ENCODE data around the gene CABLES2.

The CABLES2 gene

DNA sequence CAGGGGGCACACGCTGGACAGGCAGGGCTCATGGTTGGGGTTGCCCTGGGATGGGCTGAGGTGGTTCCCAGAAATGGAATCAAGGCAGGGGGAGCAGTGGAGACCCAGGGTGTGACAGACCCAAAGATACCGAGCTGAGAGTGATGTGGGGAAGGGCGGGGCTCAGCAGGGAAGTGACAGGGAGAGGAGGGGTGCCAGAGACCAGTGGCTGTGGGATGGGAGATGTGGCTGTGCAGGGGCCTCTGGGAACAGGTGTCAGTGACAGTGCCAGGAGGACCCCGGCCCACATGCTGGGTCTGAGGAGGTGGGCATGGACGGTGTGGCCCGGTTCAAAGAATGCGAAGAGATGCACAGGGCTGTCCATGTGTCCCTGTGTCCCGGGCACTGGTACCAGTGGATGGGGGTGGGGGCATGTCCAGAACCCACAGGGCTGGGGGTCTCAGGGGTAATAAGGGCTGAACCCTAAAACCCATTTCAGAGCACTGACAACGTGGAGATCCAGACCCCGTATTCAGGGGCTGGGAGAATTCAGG is 1.0 kb downstream of the CABLES2 start:
- peak overlapping the region; percentile 84 for H3K4me3 ChIP-seq (ENCODE audit: low read depth, low read length, poor library complexity, severe bottlenecking)
- no peaks in the 10 kb centered on the region for H3K9me2 ChIP-seq (ENCODE audit: low read depth, low read length)
- 0 out of 2 replicates have a peak, but pooled peaks cover 4% of the 10 kb centered on the region for H3K79me2 ChIP-seq (ENCODE audit: insufficient read depth, low read length)
- H3K27ac ChIP-seq (ENCODE audit: low read depth, low read length, poor library complexity, severe bottlenecking), result no peak overlapping the region
- H3K36me3 ChIP-seq (ENCODE audit: insufficient read depth, low read length), result peaks cover 13% of the 10 kb centered on the region; the same call in 1 of the 2 replicates
- H3K4me2 ChIP-seq (ENCODE audit: low read length), result peak overlapping the region; percentile 89
- no peaks in the 10 kb centered on the region for H3K9me3 ChIP-seq (ENCODE audit: low read length)
- no peaks in the 10 kb centered on the region for H3K27me3 ChIP-seq (ENCODE audit: insufficient read depth, low read length)
- no peaks in the 10 kb centered on the region for H3F3A ChIP-seq (ENCODE audit: insufficient read depth, low read length)
- peak overlapping the region; percentile 94 for H3K9ac ChIP-seq (ENCODE audit: low read length)
- H4K20me1 ChIP-seq (ENCODE audit: insufficient read depth, low read length), result no peaks in the 10 kb centered on the region
- H3K4me1 ChIP-seq (ENCODE audit: insufficient read depth, low read length, severe bottlenecking), result peaks cover 50% of the 10 kb centered on the region
- H2AFZ ChIP-seq (ENCODE audit: low read length), result no peak overlapping the region
- TF ChIP-seq EZH2 (IDR thresholded peaks at IDR 0.05; ENCODE audit: borderline replicate concordance, low read length), result no peak
- TF ChIP-seq, protein P1, sequence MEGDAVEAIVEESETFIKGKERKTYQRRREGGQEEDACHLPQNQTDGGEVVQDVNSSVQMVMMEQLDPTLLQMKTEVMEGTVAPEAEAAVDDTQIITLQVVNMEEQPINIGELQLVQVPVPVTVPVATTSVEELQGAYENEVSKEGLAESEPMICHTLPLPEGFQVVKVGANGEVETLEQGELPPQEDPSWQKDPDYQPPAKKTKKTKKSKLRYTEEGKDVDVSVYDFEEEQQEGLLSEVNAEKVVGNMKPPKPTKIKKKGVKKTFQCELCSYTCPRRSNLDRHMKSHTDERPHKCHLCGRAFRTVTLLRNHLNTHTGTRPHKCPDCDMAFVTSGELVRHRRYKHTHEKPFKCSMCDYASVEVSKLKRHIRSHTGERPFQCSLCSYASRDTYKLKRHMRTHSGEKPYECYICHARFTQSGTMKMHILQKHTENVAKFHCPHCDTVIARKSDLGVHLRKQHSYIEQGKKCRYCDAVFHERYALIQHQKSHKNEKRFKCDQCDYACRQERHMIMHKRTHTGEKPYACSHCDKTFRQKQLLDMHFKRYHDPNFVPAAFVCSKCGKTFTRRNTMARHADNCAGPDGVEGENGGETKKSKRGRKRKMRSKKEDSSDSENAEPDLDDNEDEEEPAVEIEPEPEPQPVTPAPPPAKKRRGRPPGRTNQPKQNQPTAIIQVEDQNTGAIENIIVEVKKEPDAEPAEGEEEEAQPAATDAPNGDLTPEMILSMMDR (IDR thresholded peaks at IDR 0.05; ENCODE audit: low read length), result no peak

DNA sequence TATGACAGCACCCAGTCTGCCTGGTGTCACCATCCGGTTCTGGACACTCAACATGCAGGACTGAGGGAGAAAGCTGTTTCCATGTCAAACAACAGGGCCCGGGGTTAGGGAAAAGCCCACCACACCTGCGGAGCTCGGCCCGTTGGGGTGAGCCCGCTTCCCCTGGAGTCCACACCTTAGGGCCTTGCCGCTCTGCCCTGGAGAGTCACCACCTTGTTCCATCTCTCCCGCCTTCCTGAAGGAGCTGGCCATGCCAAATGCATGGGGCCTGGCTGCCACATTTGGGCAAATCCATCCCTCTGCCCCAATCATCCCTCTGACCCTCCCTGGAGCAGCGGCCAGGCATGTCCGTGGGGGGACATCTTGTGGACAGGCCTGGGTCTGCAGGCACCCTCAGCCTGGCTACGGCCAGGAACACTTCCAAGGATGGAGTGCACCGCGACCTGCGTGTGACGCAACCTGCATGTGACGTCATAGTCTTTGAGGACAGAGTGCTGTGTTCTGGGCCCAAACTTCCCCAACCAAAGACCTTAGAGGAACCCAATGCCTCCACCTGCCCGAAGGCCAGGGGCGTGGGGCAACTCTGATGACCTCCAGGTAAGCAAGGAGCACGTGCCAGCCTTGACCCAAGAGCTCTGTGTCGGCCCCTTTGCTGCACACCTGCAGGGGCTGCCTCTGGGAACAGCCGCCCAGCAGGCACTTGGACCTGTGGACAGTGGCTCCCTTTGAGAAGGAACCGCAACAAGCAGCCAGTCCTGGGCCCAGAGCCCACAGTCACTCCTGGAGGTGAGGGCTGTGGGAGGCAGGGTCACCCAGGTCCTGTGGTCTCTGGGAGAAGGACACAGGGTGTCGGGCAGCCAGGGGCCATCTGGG is 1.7 kb downstream of the CABLES2 start:
- Histone ChIP-seq H3K9me2 (ENCODE audit: low read depth, low read length) (no peaks in the 10 kb centered on the region), H3K36me3 (ENCODE audit: insufficient read depth, low read length) (peaks cover 13% of the 10 kb centered on the region; the same call in 1 of the 2 replicates), H3K79me2 (ENCODE audit: insufficient read depth, low read length) (0 out of 2 replicates have a peak, but pooled peaks cover 4% of the 10 kb centered on the region), H3K9ac (ENCODE audit: low read length) (peak overlapping the region; percentile 94; the same call in 1 of the 2 replicates), H3F3A (ENCODE audit: insufficient read depth, low read length) (no peaks in the 10 kb centered on the region), H3K27ac (ENCODE audit: low read depth, low read length, poor library complexity, severe bottlenecking) (no peak overlapping the region), H3K9me3 (ENCODE audit: low read length) (no peaks in the 10 kb centered on the region), H3K4me3 (ENCODE audit: low read depth, low read length, poor library complexity, severe bottlenecking) (peak overlapping the region; percentile 84), H3K4me1 (ENCODE audit: insufficient read depth, low read length, severe bottlenecking) (peaks cover 56% of the 10 kb centered on the region), H3K4me2 (ENCODE audit: low read length) (peak overlapping the region; percentile 89), H4K20me1 (ENCODE audit: insufficient read depth, low read length) (no peaks in the 10 kb centered on the region), H2AFZ (ENCODE audit: low read length) (no peak overlapping the region), H3K27me3 (ENCODE audit: insufficient read depth, low read length) (no peaks in the 10 kb centered on the region)
- TF ChIP-seq EZH2 (IDR thresholded peaks at IDR 0.05; ENCODE audit: borderline replicate concordance, low read length), result no peak
- TF ChIP-seq, protein P1 (IDR thresholded peaks at IDR 0.05; ENCODE audit: low read length), result no peak

- H3K9ac ChIP-seq (ENCODE audit: low read length), result no peak overlapping the region
- peaks cover 52% of the 10 kb centered on the region for H3K4me1 ChIP-seq (ENCODE audit: insufficient read depth, low read length, severe bottlenecking)
- TF ChIP-seq, protein P1 (IDR thresholded peaks at IDR 0.05; ENCODE audit: low read length), result no peak
- TF ChIP-seq EZH2 (IDR thresholded peaks at IDR 0.05; ENCODE audit: borderline replicate concordance, low read length), result no peak
Observed at GRCh38 chr20:62404761-62405107, 2.4 kb downstream of the CABLES2 start.

More at GRCh38 chr20:62404761-62405107, 2.4 kb downstream of the CABLES2 start:
- H2AFZ ChIP-seq (ENCODE audit: low read length), result no peak overlapping the region
- H4K20me1 ChIP-seq (ENCODE audit: insufficient read depth, low read length), result no peaks in the 10 kb centered on the region
- no peak overlapping the region for H3K27ac ChIP-seq (ENCODE audit: low read depth, low read length, poor library complexity, severe bottlenecking)
- 0 out of 2 replicates have a peak, but pooled peaks cover 4% of the 10 kb centered on the region for H3K79me2 ChIP-seq (ENCODE audit: insufficient read depth, low read length)
- H3K9me2 ChIP-seq (ENCODE audit: low read depth, low read length), result no peaks in the 10 kb centered on the region
- H3K9me3 ChIP-seq (ENCODE audit: low read length), result no peaks in the 10 kb centered on the region
- peaks cover 14% of the 10 kb centered on the region; the same call in 1 of the 2 replicates for H3K36me3 ChIP-seq (ENCODE audit: insufficient read depth, low read length)
- H3K4me3 ChIP-seq (ENCODE audit: low read depth, low read length, poor library complexity, severe bottlenecking), result no peak overlapping the region
- no peaks in the 10 kb centered on the region for H3K27me3 ChIP-seq (ENCODE audit: insufficient read depth, low read length)
- H3K4me2 ChIP-seq (ENCODE audit: low read length), result peak overlapping the region; percentile 5; the same call in 1 of the 2 replicates
- H3F3A ChIP-seq (ENCODE audit: insufficient read depth, low read length), result no peaks in the 10 kb centered on the region; the same call in 1 of the 2 replicates

Data from OCI-LY1 (cell line).